Cardiac muscle cell (in vitro differentiated cells and primary cell): ENCODE data around the gene ALDH3A2. TPM values are rescaled to one million over a fixed set of nuclear protein-coding genes. Genes with fewer than 3 reads are reported as not detected.

ENCODE experiments used
- DNase-seq, 2 donors: peaks; one replicate each; pipeline versions ENCODE4 v3.0.0 to v3.0.0-alpha.2; 2010 to 2017; ENCODE audit warnings: low read depth in 1 of 2, low spot score in 1 of 2
- H3K27ac ChIP-seq: fragments of 200-600 bp; sonication (generic); 2 replicates; pipeline ENCODE4 v1.5.1; 2016
- H3K27me3 ChIP-seq: fragments of 200-600 bp; sonication (generic); 2 replicates; pipeline ENCODE4 v1.6.0; 2016; ENCODE audit warnings: control low read depth
- H3K36me3 ChIP-seq: fragments of 200-600 bp; sonication (generic); 2 replicates; pipeline ENCODE4 v1.5.1; 2016; ENCODE audit warnings: control low read depth
- H3K4me1 ChIP-seq: fragments of 200-600 bp; sonication (generic); 2 replicates; pipeline ENCODE4 v1.8.1; 2017; ENCODE audit warnings: low read depth, mild to moderate bottlenecking, mixed run types
- H3K4me3 ChIP-seq: fragments of 200-600 bp; sonication (generic); 2 replicates; pipeline ENCODE4 v1.5.1; 2016; ENCODE audit warnings: mild to moderate bottlenecking
- H3K9me3 ChIP-seq: fragments of 200-600 bp; sonication (generic); 2 replicates; pipeline ENCODE4 v1.5.1; 2017; ENCODE audit warnings: low read depth, mild to moderate bottlenecking, control low read depth
- polyA plus RNA-seq: library from polyadenylated mRNA; unstranded; fragments of >200 nt; fragmentation: Nextera tagmentation; extraction: Ambion mirVana; gene quantifications from 2 replicates; pipeline ENCODE4 v1.2.1, GENCODE V29; 2016
- total RNA-seq: library from RNA; depleted of rRNA; stranded (reverse); fragments of >200 nt; gene quantifications from 2 replicates; pipeline ENCODE4 v1.2.3, GENCODE V29; 2016
- TF ChIP-seq, protein P1 (sequence below): IDR thresholded peaks from 2 replicates; pipeline ENCODE4 v1.5.1; 2012; ENCODE audit warnings: low read depth, mild to moderate bottlenecking, low read length

Gene ALDH3A2
- total and polyA plus RNA-seq, 2 experiments from 2014 or later: 75.2 to 123 TPM

DNA sequence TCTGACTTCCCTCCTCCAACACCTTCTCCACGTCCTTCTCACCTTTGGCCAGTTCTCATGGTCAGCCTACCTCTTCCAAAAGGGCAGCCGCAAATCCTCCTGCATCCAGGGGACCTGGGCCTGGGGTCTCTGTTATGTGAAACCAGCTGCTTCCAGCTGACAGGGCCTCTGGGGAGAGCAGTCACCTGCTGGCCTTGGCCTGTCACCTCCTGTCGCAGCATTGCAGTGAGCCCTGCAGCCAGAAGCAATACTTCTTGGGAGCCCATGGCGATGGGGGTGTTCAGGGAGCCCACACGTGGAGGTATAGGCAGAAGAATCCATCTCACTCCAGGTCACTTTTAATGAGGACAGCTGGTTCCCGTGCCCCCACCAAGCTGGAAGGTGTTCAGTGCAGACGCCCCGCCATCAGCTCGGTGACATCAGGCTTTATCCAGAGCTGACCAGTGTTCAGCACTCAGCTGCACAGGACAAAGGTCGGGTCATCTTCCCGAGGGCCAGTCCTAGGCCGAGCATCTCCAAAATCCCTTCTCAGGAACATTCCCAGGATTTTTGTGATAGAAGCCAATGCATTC, 69.6 kb downstream of the ALDH3A2 start:
- H3K4me3 ChIP-seq: no peak overlapping the region
- H3K27ac ChIP-seq: no peak overlapping the region
- H3K27me3 ChIP-seq: no peaks in the 10 kb centered on the region
- no peaks in the 10 kb centered on the region for H3K36me3 ChIP-seq
- H3K9me3 ChIP-seq: no peaks in the 10 kb centered on the region
- peaks cover 18% of the 10 kb centered on the region for H3K4me1 ChIP-seq
- TF ChIP-seq, protein P1, sequence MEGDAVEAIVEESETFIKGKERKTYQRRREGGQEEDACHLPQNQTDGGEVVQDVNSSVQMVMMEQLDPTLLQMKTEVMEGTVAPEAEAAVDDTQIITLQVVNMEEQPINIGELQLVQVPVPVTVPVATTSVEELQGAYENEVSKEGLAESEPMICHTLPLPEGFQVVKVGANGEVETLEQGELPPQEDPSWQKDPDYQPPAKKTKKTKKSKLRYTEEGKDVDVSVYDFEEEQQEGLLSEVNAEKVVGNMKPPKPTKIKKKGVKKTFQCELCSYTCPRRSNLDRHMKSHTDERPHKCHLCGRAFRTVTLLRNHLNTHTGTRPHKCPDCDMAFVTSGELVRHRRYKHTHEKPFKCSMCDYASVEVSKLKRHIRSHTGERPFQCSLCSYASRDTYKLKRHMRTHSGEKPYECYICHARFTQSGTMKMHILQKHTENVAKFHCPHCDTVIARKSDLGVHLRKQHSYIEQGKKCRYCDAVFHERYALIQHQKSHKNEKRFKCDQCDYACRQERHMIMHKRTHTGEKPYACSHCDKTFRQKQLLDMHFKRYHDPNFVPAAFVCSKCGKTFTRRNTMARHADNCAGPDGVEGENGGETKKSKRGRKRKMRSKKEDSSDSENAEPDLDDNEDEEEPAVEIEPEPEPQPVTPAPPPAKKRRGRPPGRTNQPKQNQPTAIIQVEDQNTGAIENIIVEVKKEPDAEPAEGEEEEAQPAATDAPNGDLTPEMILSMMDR: no peak
- no peak for DNase-seq

DNA sequence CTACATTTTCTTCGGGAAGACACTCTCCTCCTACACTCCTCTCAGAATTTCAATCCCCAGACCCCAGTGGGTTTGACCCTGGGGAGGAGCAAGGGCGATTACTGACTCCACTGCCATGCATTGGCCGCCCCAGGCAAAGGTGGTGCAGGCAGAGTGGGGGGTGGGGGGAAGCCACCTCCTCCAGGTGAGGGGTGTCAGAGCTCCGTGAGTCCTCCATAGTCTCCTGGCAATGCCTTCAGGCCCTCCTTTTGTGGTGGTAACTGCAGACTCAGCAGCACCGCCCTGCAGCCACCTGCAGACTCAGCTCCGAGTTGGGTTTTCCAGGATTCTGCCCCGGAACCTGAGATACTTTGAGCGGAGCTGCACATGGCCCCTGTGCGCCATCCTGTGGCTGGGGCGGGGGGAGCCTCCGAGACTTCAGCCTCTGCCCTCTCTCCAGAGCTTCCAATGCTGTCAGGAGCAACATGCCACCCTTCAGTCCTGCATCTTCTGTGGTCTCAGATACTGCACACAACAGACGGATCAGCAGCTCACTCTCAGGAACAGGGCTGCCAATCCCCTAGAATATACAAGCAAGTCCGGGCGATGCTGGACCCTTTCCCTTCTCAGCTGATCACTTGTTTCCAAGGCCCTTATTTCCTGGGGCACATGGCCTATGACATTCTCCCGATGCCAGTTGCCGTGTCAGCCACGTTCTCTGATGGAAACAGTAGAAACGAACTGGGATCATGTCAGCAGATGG, 70.2 kb downstream of the ALDH3A2 start:
- DNase-seq: no peak
- Histone ChIP-seq H3K27me3 (no peaks in the 10 kb centered on the region), H3K36me3 (no peaks in the 10 kb centered on the region), H3K4me1 (peaks cover 18% of the 10 kb centered on the region), H3K27ac (no peak overlapping the region), H3K4me3 (no peak overlapping the region), H3K9me3 (no peaks in the 10 kb centered on the region)
- TF ChIP-seq, protein P1: peak; percentile 9

DNA sequence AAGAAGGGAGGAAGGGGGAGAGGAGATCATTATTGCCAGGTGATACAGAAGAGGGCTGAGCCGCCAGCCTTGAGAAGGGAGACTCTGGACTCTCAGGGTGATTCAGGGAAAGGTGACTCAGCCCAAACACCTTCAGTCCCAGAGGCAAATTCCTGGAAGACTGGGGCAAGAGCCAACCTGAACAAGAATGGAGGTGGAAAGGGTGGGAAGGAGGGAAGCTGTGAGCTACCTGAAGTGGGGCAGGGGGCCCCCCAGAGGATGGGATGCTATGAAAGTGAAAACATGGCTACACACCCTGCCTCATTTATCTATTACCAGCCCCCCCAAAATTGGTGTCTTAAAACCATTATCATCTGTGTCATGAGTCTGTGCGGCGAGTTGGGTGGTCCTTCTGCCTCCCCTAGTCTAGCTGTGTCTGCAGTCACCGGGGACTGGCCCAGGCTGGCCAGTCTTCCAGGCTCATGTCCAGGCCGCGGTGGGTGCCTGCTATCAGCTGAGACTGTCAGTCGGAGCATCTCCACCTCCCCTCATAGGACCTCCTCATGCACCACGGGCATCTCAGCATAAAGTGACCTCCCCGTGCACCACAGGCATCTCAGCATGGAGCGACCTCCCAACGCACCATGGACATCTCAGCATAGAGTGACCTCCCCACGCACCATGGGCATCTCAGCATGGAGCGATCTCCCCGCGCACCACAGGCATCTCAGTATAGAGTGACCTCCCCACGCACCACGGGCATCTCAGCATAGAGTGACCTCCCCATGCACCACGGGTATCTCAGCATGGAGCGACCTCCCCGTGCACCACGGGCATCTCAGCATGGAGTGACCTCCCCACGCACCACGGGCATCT, 71.0 kb downstream of the ALDH3A2 start:
- H3K27ac ChIP-seq: no peak overlapping the region
- no peak overlapping the region for H3K4me3 ChIP-seq
- no peak for DNase-seq
- H3K9me3 ChIP-seq: no peaks in the 10 kb centered on the region
- H3K36me3 ChIP-seq: no peaks in the 10 kb centered on the region
- TF ChIP-seq, protein P1: no peak
- H3K27me3 ChIP-seq: no peaks in the 10 kb centered on the region
- peaks cover 18% of the 10 kb centered on the region for H3K4me1 ChIP-seq

DNA sequence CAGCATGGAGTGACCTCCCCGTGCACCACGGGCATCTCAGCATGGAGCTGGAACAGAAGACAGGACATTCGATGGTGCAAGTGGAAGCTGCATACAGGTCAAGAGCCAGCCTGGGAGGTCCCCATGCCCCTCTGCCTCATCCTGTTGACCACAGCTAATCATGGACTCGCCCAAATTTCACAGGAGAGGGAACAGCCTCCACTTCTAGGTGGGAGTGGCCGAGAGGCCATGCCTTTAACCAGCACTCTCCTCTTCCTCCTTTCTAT, 71.6 kb downstream of the ALDH3A2 start:
- Histone ChIP-seq H3K36me3 (no peaks in the 10 kb centered on the region), H3K9me3 (no peaks in the 10 kb centered on the region), H3K27me3 (no peaks in the 10 kb centered on the region), H3K27ac (no peak overlapping the region), H3K4me3 (no peak overlapping the region), H3K4me1 (peaks cover 18% of the 10 kb centered on the region)
- TF ChIP-seq, protein P1: no peak
- DNase-seq: no peak

DNA sequence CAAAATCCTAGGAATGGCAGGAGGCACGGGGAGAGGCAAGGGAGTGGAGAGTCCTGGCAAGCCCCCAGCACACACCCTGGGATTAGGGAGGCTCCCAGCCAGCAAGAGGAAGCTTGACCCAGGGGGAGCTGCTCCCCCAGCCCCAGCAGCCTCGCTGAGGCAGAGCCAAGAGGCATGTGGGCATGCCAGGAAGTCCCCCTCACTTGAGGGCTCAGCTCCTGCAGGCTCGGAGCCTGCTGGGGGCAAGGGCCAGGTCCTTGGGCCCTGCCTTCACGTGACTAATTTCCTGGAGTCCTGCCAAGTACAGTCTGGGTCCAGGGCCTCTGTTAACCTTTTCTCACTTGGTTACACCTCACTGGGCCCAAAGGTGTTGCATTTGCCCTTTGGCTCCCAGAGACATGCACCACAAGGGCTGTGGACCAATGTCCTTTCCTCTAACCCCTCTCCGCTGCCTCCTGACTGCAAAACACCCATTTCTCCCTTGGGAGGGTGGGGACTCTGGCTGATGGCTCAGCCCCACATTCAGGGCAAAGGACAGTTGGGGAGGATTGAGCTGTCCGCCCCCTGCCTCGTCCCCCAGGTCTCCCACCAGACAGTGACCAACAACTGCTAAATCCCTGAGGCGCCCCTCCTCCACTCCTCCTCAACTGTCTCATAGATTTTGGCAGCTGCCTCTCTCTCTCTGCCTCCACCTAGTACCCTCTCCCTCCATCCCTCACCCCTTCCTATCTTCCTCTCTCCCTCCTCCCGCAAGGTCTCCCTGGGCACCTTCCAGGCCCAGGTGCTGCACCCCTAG, 72.3 kb downstream of the ALDH3A2 start:
- TF ChIP-seq, protein P1: no peak
- H3K4me1 ChIP-seq: peaks cover 18% of the 10 kb centered on the region
- no peak overlapping the region for H3K4me3 ChIP-seq
- H3K27ac ChIP-seq: no peak overlapping the region
- no peaks in the 10 kb centered on the region for H3K36me3 ChIP-seq
- no peaks in the 10 kb centered on the region for H3K9me3 ChIP-seq
- H3K27me3 ChIP-seq: no peaks in the 10 kb centered on the region
- DNase-seq: peak in 1 of 2 donors; percentile 51
